ENCODE results near the gene ARHGAP1.

DNA sequence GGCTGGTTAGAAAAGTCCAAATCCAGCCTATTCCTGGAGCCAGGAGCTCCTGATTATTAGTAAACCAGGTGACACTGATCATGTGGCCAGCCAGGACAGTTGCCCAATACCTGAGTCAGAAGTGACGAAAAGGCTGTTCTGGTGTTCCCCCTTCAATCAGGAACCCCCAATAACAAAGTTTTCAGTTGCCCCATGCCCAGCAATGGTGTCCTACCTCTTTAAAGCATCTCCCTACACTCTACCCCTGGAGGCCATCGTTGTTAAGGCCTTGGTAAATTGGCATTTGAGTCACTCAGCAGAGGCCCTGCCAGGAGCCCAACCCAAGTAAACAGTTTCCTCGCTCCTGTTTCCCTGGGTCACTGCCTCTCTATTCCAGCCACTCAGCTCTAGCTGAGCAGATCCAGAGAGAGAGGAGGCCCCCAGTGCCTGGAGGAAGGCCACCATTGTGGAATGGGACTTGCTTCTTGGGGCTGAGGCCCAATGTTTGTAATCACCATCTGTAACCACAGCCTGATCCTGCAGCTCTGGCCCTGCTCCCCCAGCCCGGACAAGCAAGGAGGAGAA, 25.0 kb downstream of the ARHGAP1 start:
- peak in 1 of 6 experiments; percentile 25 for TF ChIP-seq CTCF (IDR thresholded peaks at IDR 0.05)
- TF ChIP-seq POLR2A (IDR thresholded peaks at IDR 0.05), result no peak

Measured in thyroid gland (tissue), 4 donors.